Tibial artery (tissue), 4 donors: Measurements from ENCODE around the gene ELOA.

Experiments
- DNase-seq, 2 donors: peaks; one replicate each; pipeline ENCODE4 v3.0.0-alpha.2; 2019
- H3K27ac ChIP-seq, 2 donors: fragments of 200-600 bp; sonication (generic) in 1 of 2; 1 replicate in 1 of 2; 2 replicates in 1 of 2; pipeline ENCODE4 v1.5.1; 2018 to 2019; ENCODE audit warnings: mild to moderate bottlenecking in 1 of 2
- H3K27me3 ChIP-seq, 2 donors: fragments of 200-600 bp; sonication (generic) in 1 of 2; one replicate each; pipeline versions ENCODE4 v1.5.1 to v1.6.0; 2016 to 2019
- H3K36me3 ChIP-seq, 3 donors: fragments of 200-600 bp; sonication (generic) in 2 of 3; one replicate each; pipeline ENCODE4 v1.5.1; 2016 to 2019; ENCODE audit warnings: mild to moderate bottlenecking in 2 of 3
- H3K4me1 ChIP-seq, 4 donors: fragments of 200-600 bp; sonication (generic) in 2 of 4; 1 replicate in 3 of 4; 2 replicates in 1 of 4; pipeline ENCODE4 v1.5.1; 2016 to 2019
- H3K4me3 ChIP-seq, 2 donors: fragments of 200-600 bp; sonication (generic) in 1 of 2; 1 replicate in 1 of 2; 2 replicates in 1 of 2; pipeline ENCODE4 v1.5.1; 2018 to 2019; ENCODE audit warnings: mild to moderate bottlenecking in 2 of 2
- H3K9me3 ChIP-seq, 3 donors: fragments of 200-600 bp; sonication (generic) in 1 of 3; one replicate each; pipeline ENCODE4 v1.5.1; 2016 to 2019
- intact Hi-C: fragments of 100-400 bp; cut with DNase I; formaldehyde crosslinking; loops from one replicate; pipeline ENCODE4 v1.15.0; 2023; ENCODE audit warnings: low total_unique reads
- TF ChIP-seq, protein P1 (sequence below), 2 experiments: fragments of 200-600 bp in 1 of 2; fragments of 450-650 bp in 1 of 2; IDR thresholded peaks; one replicate each; pipeline ENCODE4 v1.5.1; 2017 to 2019; ENCODE audit warnings: antibody characterized with exemption in 2 of 2, mild to moderate bottlenecking in 1 of 2, moderate library complexity in 1 of 2

ELOA gene

DNA sequence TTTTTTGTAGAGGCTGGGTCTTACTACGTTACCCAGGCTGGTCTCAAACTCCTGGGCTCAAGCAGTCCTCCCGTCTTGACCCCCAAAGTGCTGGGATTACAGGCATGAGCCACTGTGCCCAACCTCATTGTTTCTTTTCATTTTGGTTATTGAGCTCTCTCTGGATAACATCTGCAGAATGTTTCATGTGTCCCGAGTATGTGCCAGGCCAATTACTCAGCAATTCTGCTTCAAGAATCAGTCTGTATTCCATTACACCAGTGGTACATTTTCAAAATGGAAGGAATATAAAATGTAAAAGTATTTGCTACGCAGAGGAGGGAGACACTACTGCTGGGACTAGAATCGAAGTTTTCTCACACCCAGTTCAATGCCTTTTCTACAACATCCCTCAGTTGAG is 1.7 kb upstream of the ELOA start:
- intact Hi-C loops, result no loop called here
- no peak overlapping the region for H3K4me3 ChIP-seq

DNA sequence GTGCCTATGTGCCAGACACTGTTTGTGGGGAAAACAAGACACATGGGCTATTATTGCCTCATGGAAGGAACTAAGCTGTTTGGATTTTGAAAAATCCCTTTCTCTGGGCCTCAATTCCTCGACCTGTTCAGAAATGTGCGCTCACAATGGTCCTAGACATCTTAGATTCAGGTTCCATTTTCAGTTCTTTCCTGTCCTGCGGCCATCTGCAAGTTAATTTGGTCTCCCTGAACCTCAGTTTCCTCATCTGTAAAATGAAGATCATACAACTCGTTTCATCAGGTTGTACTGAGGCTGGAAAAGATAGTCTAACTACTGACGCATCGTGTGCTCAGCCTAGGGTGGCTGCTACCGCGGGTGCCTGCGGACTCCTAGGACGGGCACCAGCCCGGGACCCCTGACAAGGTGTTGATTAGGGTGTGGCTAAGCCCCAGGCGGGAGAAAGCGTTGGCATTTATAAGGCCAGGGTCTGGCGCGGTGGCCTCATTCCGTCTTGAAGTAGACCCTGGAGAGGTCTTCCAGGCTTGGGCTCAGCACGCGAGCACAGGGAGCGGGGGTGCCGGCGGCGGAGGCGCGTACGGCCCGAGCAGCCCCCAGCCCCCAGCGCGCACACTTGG is 493 bp upstream of the ELOA start:
- Histone ChIP-seq H3K27ac (peak overlapping the region; percentile 95), H3K9me3 (no peaks in the 10 kb centered on the region), H3K4me1 (peaks cover 0 to 41% (median 20%) of the 10 kb centered on the region in 4 donors), H3K27me3 (no peaks in the 10 kb centered on the region), H3K36me3 (no peaks in the 10 kb centered on the region), H3K4me3 (peak overlapping the region; percentile 94 to 98)
- peak; percentile 27 to 65 for DNase-seq
- TF ChIP-seq, protein P1, sequence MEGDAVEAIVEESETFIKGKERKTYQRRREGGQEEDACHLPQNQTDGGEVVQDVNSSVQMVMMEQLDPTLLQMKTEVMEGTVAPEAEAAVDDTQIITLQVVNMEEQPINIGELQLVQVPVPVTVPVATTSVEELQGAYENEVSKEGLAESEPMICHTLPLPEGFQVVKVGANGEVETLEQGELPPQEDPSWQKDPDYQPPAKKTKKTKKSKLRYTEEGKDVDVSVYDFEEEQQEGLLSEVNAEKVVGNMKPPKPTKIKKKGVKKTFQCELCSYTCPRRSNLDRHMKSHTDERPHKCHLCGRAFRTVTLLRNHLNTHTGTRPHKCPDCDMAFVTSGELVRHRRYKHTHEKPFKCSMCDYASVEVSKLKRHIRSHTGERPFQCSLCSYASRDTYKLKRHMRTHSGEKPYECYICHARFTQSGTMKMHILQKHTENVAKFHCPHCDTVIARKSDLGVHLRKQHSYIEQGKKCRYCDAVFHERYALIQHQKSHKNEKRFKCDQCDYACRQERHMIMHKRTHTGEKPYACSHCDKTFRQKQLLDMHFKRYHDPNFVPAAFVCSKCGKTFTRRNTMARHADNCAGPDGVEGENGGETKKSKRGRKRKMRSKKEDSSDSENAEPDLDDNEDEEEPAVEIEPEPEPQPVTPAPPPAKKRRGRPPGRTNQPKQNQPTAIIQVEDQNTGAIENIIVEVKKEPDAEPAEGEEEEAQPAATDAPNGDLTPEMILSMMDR (IDR thresholded peaks at IDR 0.05), result no peak
- intact Hi-C loops, result no loop called here

More for the DNA sequence above, 1.7 kb upstream of the ELOA start:
- H3K9me3 ChIP-seq, result no peaks in the 10 kb centered on the region
- H3K4me1 ChIP-seq, result peaks cover 0 to 30% (median 16%) of the 10 kb centered on the region in 4 donors
- H3K27me3 ChIP-seq, result no peaks in the 10 kb centered on the region
- DNase-seq, result no peak
- TF ChIP-seq, protein P1 (IDR thresholded peaks at IDR 0.05), result no peak
- H3K27ac ChIP-seq, result no peak overlapping the region
- no peaks in the 10 kb centered on the region for H3K36me3 ChIP-seq

DNA sequence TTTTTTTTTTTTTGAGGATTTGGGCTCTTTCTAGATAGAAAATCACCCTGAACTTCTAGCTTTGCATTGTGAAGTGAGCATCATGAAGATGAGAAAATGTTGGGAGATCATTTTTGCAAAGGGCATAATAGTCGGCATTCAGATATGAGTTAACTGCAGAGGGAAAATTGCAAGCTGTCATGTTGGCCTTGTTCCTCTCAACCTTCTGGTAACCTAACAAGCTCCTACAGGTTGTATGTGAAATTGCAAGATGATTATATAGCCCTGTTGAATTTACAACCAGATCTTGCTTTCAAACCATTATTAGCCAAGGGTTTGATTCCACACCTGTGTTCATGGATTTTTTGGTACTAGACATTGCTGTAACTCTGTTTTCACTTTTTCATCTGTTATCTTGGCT is 2.2 kb downstream of the ELOA start:
- Histone ChIP-seq H3K4me1 (peaks cover 0 to 41% (median 21%) of the 10 kb centered on the region in 4 donors), H3K36me3 (peaks cover 4 to 5% (median 5%) of the 10 kb centered on the region in 3 donors), H3K27ac (no peak overlapping the region), H3K27me3 (no peaks in the 10 kb centered on the region), H3K4me3 (no peak overlapping the region), H3K9me3 (no peaks in the 10 kb centered on the region)
- no peak for DNase-seq
- intact Hi-C loops, result no loop called here
- TF ChIP-seq, protein P1 (IDR thresholded peaks at IDR 0.05), result no peak

DNA sequence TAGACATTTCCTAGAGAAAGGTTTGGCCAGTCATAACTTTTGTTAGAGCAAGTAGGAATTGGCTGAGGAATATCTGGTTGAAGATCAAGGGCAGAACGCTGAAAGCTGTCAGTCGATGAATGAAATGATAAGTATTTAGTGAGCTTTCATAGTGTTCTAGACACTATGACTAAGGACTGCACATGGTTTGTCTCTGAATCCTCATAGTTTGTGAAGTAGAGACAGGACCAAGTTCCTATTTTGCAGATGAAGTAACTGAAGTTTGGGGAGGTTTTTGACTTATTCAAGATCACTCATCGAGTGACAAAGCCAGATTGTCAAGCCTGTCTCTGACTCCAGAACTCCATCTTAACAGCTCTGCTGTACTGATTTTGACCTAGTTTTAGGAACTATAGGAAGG is 4.7 kb downstream of the ELOA start:
- H3K4me1 ChIP-seq, result peaks cover 0 to 29% (median 19%) of the 10 kb centered on the region in 4 donors
- peaks cover 29 to 30% (median 30%) of the 10 kb centered on the region in 3 donors for H3K36me3 ChIP-seq
- no peak overlapping the region for H3K4me3 ChIP-seq
- H3K9me3 ChIP-seq, result no peaks in the 10 kb centered on the region
- H3K27ac ChIP-seq, result no peak overlapping the region
- TF ChIP-seq, protein P1 (IDR thresholded peaks at IDR 0.05), result no peak
- no peaks in the 10 kb centered on the region for H3K27me3 ChIP-seq
- intact Hi-C loops, result no loop called here
- DNase-seq, result no peak

DNA sequence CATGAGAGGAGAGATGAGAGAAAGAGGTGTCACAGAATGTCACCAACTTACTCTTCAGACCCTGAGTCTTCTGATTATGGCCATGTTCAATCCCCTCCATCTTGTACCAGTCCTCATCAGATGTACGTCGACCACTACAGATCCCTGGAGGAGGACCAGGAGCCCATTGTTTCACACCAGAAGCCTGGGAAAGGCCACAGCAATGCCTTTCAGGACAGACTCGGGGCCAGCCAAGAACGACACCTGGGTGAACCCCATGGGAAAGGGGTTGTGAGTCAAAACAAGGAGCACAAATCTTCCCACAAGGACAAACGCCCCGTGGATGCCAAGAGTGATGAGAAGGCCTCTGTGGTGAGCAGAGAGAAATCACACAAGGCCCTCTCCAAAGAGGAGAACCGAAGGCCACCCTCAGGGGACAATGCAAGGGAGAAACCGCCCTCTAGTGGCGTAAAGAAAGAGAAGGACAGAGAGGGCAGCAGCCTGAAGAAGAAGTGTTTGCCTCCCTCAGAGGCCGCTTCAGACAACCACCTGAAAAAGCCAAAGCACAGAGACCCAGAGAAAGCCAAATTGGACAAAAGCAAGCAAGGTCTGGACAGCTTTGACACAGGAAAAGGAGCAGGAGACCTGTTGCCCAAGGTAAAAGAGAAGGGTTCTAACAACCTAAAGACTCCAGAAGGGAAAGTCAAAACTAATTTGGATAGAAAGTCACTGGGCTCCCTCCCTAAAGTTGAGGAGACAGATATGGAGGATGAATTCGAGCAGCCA is 8.0 kb downstream of the ELOA start:
- Histone ChIP-seq H3K4me1 (peaks cover 0 to 11% (median 5%) of the 10 kb centered on the region in 4 donors), H3K4me3 (no peak overlapping the region), H3K27ac (no peak overlapping the region), H3K27me3 (no peaks in the 10 kb centered on the region), H3K9me3 (no peaks in the 10 kb centered on the region), H3K36me3 (peaks cover 62% of the 10 kb centered on the region in 3 donors)
- TF ChIP-seq, protein P1 (IDR thresholded peaks at IDR 0.05), result peak in 1 of 2 experiments; percentile 15
- DNase-seq, result no peak
- intact Hi-C loops, result no loop called here
